Measurements from ENCODE around the gene VPS41.

VPS41 gene

GRCh38 chr7:38873433-38873832 is 35.6 kb downstream of the VPS41 start:
- Histone ChIP-seq H3K27ac (ENCODE audit: low read length) (no peak overlapping the region), H3K4me1 (ENCODE audit: insufficient read depth, low read length) (peaks cover 4% of the 10 kb centered on the region; the same call in 1 of the 2 replicates), H3K36me3 (ENCODE audit: insufficient read depth, low read length) (peaks cover 6% of the 10 kb centered on the region), H2AFZ (ENCODE audit: low read depth, low read length) (no peak overlapping the region), H4K20me1 (ENCODE audit: insufficient read depth, low read length) (peaks cover 4% of the 10 kb centered on the region; the same call in 1 of the 2 replicates), H3K4me2 (ENCODE audit: insufficient read depth, low read length) (no peak overlapping the region), H3K9ac (ENCODE audit: low read depth, low read length) (no peak overlapping the region), H3K4me3 (ENCODE audit: low read depth in 1 of 2, low read length in 2 of 2) (no peak overlapping the region), H3K9me3 (ENCODE audit: insufficient read depth, low read length, severe bottlenecking) (no peaks in the 10 kb centered on the region), H3K79me2 (ENCODE audit: insufficient read depth, low read length) (peaks cover 4% of the 10 kb centered on the region; the same call in 1 of the 2 replicates), H3K27me3 (ENCODE audit: insufficient read depth, low read length, poor library complexity) (no peaks in the 10 kb centered on the region)
- no peak for ATAC-seq (ENCODE audit: insufficient read depth, low read depth)
- no peak for DNase-seq
- TF ChIP-seq EZH2 (IDR thresholded peaks at IDR 0.05; ENCODE audit: borderline replicate concordance, low read depth, low read length, severe bottlenecking), result no peak
- no peak for TF ChIP-seq CTCF (IDR thresholded peaks at IDR 0.05; ENCODE audit: borderline replicate concordance, extremely low read depth, low read length, poor library complexity, severe bottlenecking)

DNA sequence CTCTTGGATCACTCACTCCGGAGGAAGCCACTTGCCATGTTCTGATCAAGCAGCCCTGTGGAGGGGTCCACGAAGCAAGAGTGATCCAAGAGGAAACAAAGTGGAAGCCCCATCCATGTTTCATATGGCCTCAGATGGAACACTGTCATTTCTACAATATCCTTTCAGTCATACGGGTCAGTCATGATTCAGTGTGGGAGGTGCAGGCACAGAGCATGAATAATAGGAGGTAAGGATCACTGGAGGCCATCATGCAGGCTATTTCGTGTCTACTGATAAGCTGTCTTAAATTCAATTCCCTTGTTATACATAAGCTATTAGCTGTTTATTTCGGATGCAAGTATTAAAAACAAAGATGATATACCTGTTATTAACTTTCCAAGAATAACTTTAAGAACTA is 36.8 kb downstream of the VPS41 start:
- no peak for TF ChIP-seq CTCF (IDR thresholded peaks at IDR 0.05; ENCODE audit: borderline replicate concordance, extremely low read depth, low read length, poor library complexity, severe bottlenecking)
- TF ChIP-seq EZH2 (IDR thresholded peaks at IDR 0.05; ENCODE audit: borderline replicate concordance, low read depth, low read length, severe bottlenecking), result no peak
- H3K27me3 ChIP-seq (ENCODE audit: insufficient read depth, low read length, poor library complexity), result no peaks in the 10 kb centered on the region
- DNase-seq (no peak), ATAC-seq (ENCODE audit: insufficient read depth, low read depth) (no peak)
- peaks cover 4% of the 10 kb centered on the region; the same call in 1 of the 2 replicates for H4K20me1 ChIP-seq (ENCODE audit: insufficient read depth, low read length)
- H2AFZ ChIP-seq (ENCODE audit: low read depth, low read length), result no peak overlapping the region
- no peak overlapping the region for H3K4me2 ChIP-seq (ENCODE audit: insufficient read depth, low read length)
- no peak overlapping the region for H3K4me3 ChIP-seq (ENCODE audit: low read depth in 1 of 2, low read length in 2 of 2)
- peaks cover 4% of the 10 kb centered on the region; the same call in 1 of the 2 replicates for H3K79me2 ChIP-seq (ENCODE audit: insufficient read depth, low read length)
- H3K4me1 ChIP-seq (ENCODE audit: insufficient read depth, low read length), result peaks cover 4% of the 10 kb centered on the region; the same call in 1 of the 2 replicates
- H3K27ac ChIP-seq (ENCODE audit: low read length), result no peak overlapping the region
- H3K9ac ChIP-seq (ENCODE audit: low read depth, low read length), result no peak overlapping the region
- H3K9me3 ChIP-seq (ENCODE audit: insufficient read depth, low read length, severe bottlenecking), result no peaks in the 10 kb centered on the region
- peaks cover 17% of the 10 kb centered on the region for H3K36me3 ChIP-seq (ENCODE audit: insufficient read depth, low read length)

DNA sequence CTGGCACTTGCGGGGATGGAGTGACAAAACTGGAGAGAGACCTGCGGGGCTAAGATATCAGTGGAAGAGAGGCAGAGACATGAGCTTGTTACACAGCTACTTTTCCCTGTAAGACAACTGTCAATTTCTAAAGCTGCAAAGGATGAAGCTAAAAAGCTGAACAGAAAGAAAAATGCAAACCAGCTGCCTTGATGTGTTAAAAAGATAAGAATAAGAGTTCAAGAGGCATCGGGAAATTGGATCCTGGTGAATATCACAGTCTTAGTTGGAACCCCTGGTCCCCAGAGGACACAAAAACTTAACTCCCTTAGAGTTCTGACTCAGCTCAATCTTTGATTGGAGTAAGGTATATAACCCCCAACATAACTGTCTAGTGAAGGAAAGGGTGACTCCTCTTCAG is 38.8 kb downstream of the VPS41 start:
- no peak for TF ChIP-seq CTCF (IDR thresholded peaks at IDR 0.05; ENCODE audit: borderline replicate concordance, extremely low read depth, low read length, poor library complexity, severe bottlenecking)
- TF ChIP-seq EZH2 (IDR thresholded peaks at IDR 0.05; ENCODE audit: borderline replicate concordance, low read depth, low read length, severe bottlenecking), result no peak
- no peak overlapping the region for H3K27ac ChIP-seq (ENCODE audit: low read length)
- no peak overlapping the region for H3K4me2 ChIP-seq (ENCODE audit: insufficient read depth, low read length)
- peaks cover 4% of the 10 kb centered on the region; the same call in 1 of the 2 replicates for H3K4me1 ChIP-seq (ENCODE audit: insufficient read depth, low read length)
- ATAC-seq (ENCODE audit: insufficient read depth, low read depth) (peak; percentile 19; the same call in 1 of the 3 replicates), DNase-seq (no peak)
- peaks cover 36% of the 10 kb centered on the region for H3K36me3 ChIP-seq (ENCODE audit: insufficient read depth, low read length)
- H4K20me1 ChIP-seq (ENCODE audit: insufficient read depth, low read length), result peaks cover 4% of the 10 kb centered on the region; the same call in 1 of the 2 replicates
- H3K4me3 ChIP-seq (ENCODE audit: low read depth in 1 of 2, low read length in 2 of 2), result no peak overlapping the region
- no peaks in the 10 kb centered on the region for H3K9me3 ChIP-seq (ENCODE audit: insufficient read depth, low read length, severe bottlenecking)
- no peak overlapping the region for H3K9ac ChIP-seq (ENCODE audit: low read depth, low read length)
- no peaks in the 10 kb centered on the region for H3K27me3 ChIP-seq (ENCODE audit: insufficient read depth, low read length, poor library complexity)
- H2AFZ ChIP-seq (ENCODE audit: low read depth, low read length), result no peak overlapping the region
- H3K79me2 ChIP-seq (ENCODE audit: insufficient read depth, low read length), result no peaks in the 10 kb centered on the region

Data from DND-41 (cell line).